AG04450 (cell line): ENCODE data around the gene PAXX. TPM values are rescaled to one million over a fixed set of nuclear protein-coding genes. Genes with fewer than 3 reads are reported as not detected.
A peak's percentile ranks its signal among the peaks of the same experiment; 100 is the strongest.

Source experiments
- CTCF ChIA-PET: fragments of 300-600, 350-600 bp; formaldehyde crosslinking; extraction: SDS; loops from one replicate; lab custom pipeline; 2022; ENCODE audit warnings: antibody characterized with exemption, inconsistent platforms; lab: Charles Lee
- POLR2A ChIA-PET: fragments of 350-600 bp; formaldehyde crosslinking; extraction: SDS; loops from one replicate; lab custom pipeline; 2021; ENCODE audit warnings: antibody characterized with exemption, inconsistent platforms; lab: Yijun Ruan, JAX
- DNase-seq: peaks from one replicate; pipeline ENCODE4 v3.0.0-alpha.2; 2011; ENCODE audit warnings: low read depth, low spot score
- H3K27ac ChIP-seq: one replicate; pipeline ENCODE4 v1.5.1; 2012; ENCODE audit warnings: low read depth, low read length, control low read depth
- H3K27me3 ChIP-seq: one replicate; pipeline ENCODE4 v1.6.0; 2012; ENCODE audit warnings: low read length; ENCODE audit not compliant: control insufficient read depth, insufficient read depth
- H3K4me3 ChIP-seq: 2 replicates; pipeline ENCODE4 v1.5.1; 2011; ENCODE audit warnings: mild to moderate bottlenecking, low read depth, low read length, control low read depth
- H3K9me3 ChIP-seq: 2 replicates; pipeline ENCODE4 v1.5.1; 2012; ENCODE audit warnings: low read length; ENCODE audit not compliant: control insufficient read depth, insufficient read depth
- polyA plus RNA-seq: library from polyadenylated mRNA; depleted of rRNA; stranded (reverse); fragments of >200 nt; gene quantifications from 2 replicates; pipeline ENCODE4 v1.2.3, GENCODE V29; 2011
- TF ChIP-seq, protein P1 (sequence below): IDR thresholded peaks from 2 replicates; pipeline ENCODE4 v1.5.1; 2011; ENCODE audit warnings: low read depth, low read length, control low read depth, inconsistent platforms

The PAXX gene
- polyA plus RNA-seq, 1 experiment, result 6.0 TPM

- Histone ChIP-seq H3K9me3 (peaks cover under 1% of the 10 kb centered on the region), H3K27ac (no peak overlapping the region), H3K27me3 (peaks cover 43% of the 10 kb centered on the region), H3K4me3 (no peak overlapping the region)
- TF ChIP-seq, protein P1, sequence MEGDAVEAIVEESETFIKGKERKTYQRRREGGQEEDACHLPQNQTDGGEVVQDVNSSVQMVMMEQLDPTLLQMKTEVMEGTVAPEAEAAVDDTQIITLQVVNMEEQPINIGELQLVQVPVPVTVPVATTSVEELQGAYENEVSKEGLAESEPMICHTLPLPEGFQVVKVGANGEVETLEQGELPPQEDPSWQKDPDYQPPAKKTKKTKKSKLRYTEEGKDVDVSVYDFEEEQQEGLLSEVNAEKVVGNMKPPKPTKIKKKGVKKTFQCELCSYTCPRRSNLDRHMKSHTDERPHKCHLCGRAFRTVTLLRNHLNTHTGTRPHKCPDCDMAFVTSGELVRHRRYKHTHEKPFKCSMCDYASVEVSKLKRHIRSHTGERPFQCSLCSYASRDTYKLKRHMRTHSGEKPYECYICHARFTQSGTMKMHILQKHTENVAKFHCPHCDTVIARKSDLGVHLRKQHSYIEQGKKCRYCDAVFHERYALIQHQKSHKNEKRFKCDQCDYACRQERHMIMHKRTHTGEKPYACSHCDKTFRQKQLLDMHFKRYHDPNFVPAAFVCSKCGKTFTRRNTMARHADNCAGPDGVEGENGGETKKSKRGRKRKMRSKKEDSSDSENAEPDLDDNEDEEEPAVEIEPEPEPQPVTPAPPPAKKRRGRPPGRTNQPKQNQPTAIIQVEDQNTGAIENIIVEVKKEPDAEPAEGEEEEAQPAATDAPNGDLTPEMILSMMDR, result no peak
- POLR2A ChIA-PET, result interaction anchor here (0.6 kb wide), 1 partner anchor 143 kb away, joined by 3 read pairs; the partner anchor contains the start of gene AJM1
- no peak for DNase-seq
- CTCF ChIA-PET, result interaction anchor here (0.5 kb wide), 1 partner anchor 101 kb away, joined by 3 read pairs; no protein-coding TSS in a partner anchor
Measured at GRCh38 chr9:136985027-136985602, 7.1 kb upstream of the PAXX start.

DNA sequence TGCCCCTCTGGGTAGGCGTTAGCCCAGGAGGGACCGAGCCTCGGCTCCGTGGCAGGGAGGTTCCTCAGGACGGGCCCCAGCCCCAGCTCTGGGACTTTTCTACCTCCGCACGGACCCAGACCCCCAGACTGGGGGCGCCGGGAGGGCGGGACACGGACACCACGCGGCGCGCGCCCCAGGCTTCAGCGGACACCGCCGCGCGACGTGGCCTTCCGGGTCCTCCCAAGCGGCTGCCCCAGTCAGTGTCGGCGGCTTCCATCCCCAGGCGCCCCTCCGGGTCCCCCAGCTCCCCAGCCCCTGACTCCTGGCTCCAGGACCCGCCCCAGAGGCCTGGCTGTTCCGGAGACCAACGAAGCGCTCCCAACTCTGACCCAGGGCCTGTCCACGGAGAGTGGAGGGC is 6.4 kb upstream of the PAXX start:
- ChIA-PET CTCF (no interaction called here), POLR2A (no interaction called here)
- Histone ChIP-seq H3K4me3 (no peak overlapping the region), H3K27me3 (peaks cover 43% of the 10 kb centered on the region), H3K9me3 (peaks cover 7% of the 10 kb centered on the region), H3K27ac (no peak overlapping the region)
- TF ChIP-seq, protein P1, result no peak
- no peak for DNase-seq

GRCh38 chr9:136988872-136989271 is 3.4 kb upstream of the PAXX start:
- H3K4me3 ChIP-seq, result no peak overlapping the region
- H3K27ac ChIP-seq, result no peak overlapping the region
- peaks cover 12% of the 10 kb centered on the region for H3K9me3 ChIP-seq
- peaks cover 31% of the 10 kb centered on the region for H3K27me3 ChIP-seq
- DNase-seq, result no peak
- TF ChIP-seq, protein P1, result no peak
- ChIA-PET POLR2A (no interaction called here), CTCF (interaction anchor here (1.1 to 1.4 kb wide), 2 partner anchors 46 to 248 kb away, joined by 3 read pairs; no protein-coding TSS in a partner anchor)

GRCh38 chr9:136990242-136990911 is 1.8 kb upstream of the PAXX start:
- Histone ChIP-seq H3K4me3 (no peak overlapping the region), H3K27me3 (peaks cover 17% of the 10 kb centered on the region), H3K27ac (no peak overlapping the region), H3K9me3 (peaks cover 12% of the 10 kb centered on the region)
- ChIA-PET POLR2A (no interaction called here), CTCF (no interaction called here)
- TF ChIP-seq, protein P1, result no peak
- no peak for DNase-seq

DNA sequence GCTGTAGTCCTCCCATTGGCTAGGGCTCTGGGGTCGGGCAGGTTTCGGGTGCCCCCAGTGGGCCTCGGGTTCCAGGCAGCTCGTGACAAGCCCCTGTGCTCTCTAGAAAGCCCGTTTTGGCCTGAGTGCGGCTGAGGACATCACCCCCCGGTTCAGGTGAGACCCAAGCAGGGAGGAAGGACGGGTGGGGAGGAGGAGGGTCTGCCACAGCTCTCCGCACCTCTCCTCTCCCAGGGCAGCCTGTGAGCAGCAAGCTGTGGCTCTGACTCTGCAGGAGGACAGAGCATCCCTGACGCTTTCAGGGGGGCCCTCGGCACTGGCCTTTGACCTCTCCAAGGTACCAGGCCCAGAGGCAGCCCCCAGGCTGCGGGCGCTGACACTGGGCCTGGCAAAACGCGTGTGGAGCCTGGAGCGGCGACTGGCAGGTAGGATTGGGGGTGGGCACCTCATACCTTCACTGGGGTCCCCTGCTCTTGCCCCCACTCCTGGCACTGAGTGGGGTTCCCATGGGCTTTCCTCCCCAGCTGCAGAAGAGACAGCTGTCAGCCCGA is 672 bp downstream of the PAXX start:
- H3K27ac ChIP-seq, result no peak overlapping the region
- peak overlapping the region; percentile 74 for H3K4me3 ChIP-seq
- no peak for DNase-seq
- CTCF ChIA-PET, result interaction anchor here (1.5 to 2.8 kb wide), 2 partner anchors 37 to 43 kb away, joined by 3 to 11 read pairs; no protein-coding TSS in a partner anchor
- peaks cover 4% of the 10 kb centered on the region for H3K27me3 ChIP-seq
- TF ChIP-seq, protein P1, result no peak
- peaks cover 12% of the 10 kb centered on the region for H3K9me3 ChIP-seq
- POLR2A ChIA-PET, result interaction anchor here (1.1 kb wide), 1 partner anchor 284 kb away, joined by 3 read pairs; no protein-coding TSS in a partner anchor
